ENCODE results near the gene GUCA2B.

DNA sequence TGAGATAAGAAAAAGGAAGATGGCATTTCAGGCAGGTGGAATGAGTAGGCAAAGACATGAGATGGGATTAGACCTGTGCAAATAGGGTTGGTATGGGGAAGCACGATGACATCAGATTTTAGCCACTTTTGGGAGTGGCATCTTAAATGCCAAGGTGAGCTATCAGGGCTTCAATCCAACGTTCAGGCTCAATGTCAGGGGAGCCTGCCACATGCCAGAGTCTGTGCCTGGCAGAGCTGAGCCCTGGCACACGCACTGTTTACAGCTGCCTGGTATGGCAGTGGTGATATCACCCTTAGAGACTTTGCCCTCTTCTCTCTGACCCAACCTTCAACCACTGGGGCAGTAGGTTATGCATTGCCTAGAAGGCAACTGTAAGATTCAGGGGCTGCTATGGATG is 1.1 kb upstream of the GUCA2B start:
- TF ChIP-seq, protein P1, sequence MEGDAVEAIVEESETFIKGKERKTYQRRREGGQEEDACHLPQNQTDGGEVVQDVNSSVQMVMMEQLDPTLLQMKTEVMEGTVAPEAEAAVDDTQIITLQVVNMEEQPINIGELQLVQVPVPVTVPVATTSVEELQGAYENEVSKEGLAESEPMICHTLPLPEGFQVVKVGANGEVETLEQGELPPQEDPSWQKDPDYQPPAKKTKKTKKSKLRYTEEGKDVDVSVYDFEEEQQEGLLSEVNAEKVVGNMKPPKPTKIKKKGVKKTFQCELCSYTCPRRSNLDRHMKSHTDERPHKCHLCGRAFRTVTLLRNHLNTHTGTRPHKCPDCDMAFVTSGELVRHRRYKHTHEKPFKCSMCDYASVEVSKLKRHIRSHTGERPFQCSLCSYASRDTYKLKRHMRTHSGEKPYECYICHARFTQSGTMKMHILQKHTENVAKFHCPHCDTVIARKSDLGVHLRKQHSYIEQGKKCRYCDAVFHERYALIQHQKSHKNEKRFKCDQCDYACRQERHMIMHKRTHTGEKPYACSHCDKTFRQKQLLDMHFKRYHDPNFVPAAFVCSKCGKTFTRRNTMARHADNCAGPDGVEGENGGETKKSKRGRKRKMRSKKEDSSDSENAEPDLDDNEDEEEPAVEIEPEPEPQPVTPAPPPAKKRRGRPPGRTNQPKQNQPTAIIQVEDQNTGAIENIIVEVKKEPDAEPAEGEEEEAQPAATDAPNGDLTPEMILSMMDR (IDR thresholded peaks at IDR 0.05 in 4 of 5, conservative IDR thresholded peaks at IDR 0.05 in 1 of 5) = no peak
- TF ChIP-seq POLR2A (IDR thresholded peaks at IDR 0.05) = no peak
